Body of pancreas (tissue), 4 donors: Measurements from ENCODE around the gene DDX47. TPM values are rescaled to one million over a fixed set of nuclear protein-coding genes. Genes with fewer than 3 reads are reported as not detected.

Source experiments
- ATAC-seq: fragments of 150-250 bp; one replicate; pipeline ENCODE4 v1.9.1; 2016
- DNase-seq, 4 donors: peaks; one replicate each; pipeline ENCODE4 v3.0.0-alpha.2; 2019
- H3K27ac ChIP-seq, 4 donors: fragments of 200-600 bp; sonication (generic); 1 replicate in 3 of 4; 2 replicates in 1 of 4; pipeline versions ENCODE4 v1.5.1 to v1.6.1; 2016 to 2019; ENCODE audit warnings: mild to moderate bottlenecking in 1 of 4, mixed read lengths in 1 of 4, moderate library complexity in 1 of 4
- H3K27me3 ChIP-seq, 2 donors: fragments of 200-600 bp; sonication (generic); one replicate each; pipeline ENCODE4 v1.6.0; 2016; ENCODE audit warnings: mild to moderate bottlenecking in 1 of 2
- H3K36me3 ChIP-seq, 2 donors: fragments of 200-600 bp; sonication (generic); replicated peaks in 1 of 2; 2 replicates each; pipeline ENCODE4 v1.5.1; 2016; ENCODE audit warnings: low read depth in 2 of 2; ENCODE audit not compliant: insufficient read depth in 1 of 2
- H3K4me1 ChIP-seq: fragments of 200-600 bp; sonication (generic); one replicate; pipeline ENCODE4 v1.6.0; 2016
- H3K4me3 ChIP-seq, 2 donors: fragments of 200-600 bp; sonication (generic); 1 replicate in 1 of 2; 2 replicates in 1 of 2; pipeline ENCODE4 v1.5.1; 2016 to 2019
- H3K9me3 ChIP-seq, 3 donors: fragments of 200-600 bp; sonication (generic); 1 replicate in 2 of 3; 2 replicates in 1 of 3; pipeline ENCODE4 v1.5.1; 2016
- CTCF ChIP-seq, 7 experiments: fragments of 450-650 bp in 4 of 7; fragments of 200-600 bp in 3 of 7; sonication (generic) in 3 of 7; IDR thresholded peaks; one replicate each; pipeline ENCODE4 v1.5.1; 2016 to 2019; ENCODE audit warnings: antibody characterized with exemption in 7 of 7
- POLR2A ChIP-seq, 3 donors: fragments of 450-650 bp; IDR thresholded peaks; one replicate each; pipeline ENCODE4 v1.6.1; 2016; ENCODE audit warnings: antibody characterized with exemption in 3 of 3, mild to moderate bottlenecking in 2 of 3
- WGBS, 2 donors: methylation state at CpG; one replicate each; pipeline ENCODE4 v1.1.5; 2017; 5-methylcytosine and 5-hydroxymethylcytosine counted together
- intact Hi-C: fragments of 100-400 bp; cut with DNase I; formaldehyde crosslinking; loops from one replicate; pipeline ENCODE4 v1.15.1; 2023
- total RNA-seq, 2 donors: library from RNA; depleted of rRNA; stranded (reverse); fragments of >200 nt; gene quantifications; one replicate each; pipeline ENCODE4 v1.1.0, GENCODE V29; 2016

DDX47 gene
- total RNA-seq, 2 donors from 2014 or later, result 32.4 to 59.7 TPM

GRCh38 chr12:12864243-12864642, 51.1 kb downstream of the DDX47 start:
- H3K27me3 ChIP-seq, result no peaks in the 10 kb centered on the region
- TF ChIP-seq POLR2A (IDR thresholded peaks at IDR 0.05) (no peak), CTCF (IDR thresholded peaks at IDR 0.05) (no peak)
- intact Hi-C loops, result no loop called here
- DNase-seq (no peak), ATAC-seq (no peak)
- no peaks in the 10 kb centered on the region for H3K36me3 ChIP-seq
- H3K27ac ChIP-seq, result no peak overlapping the region
- no peak overlapping the region for H3K4me3 ChIP-seq
- no peaks in the 10 kb centered on the region for H3K9me3 ChIP-seq
- H3K4me1 ChIP-seq, result no peaks in the 10 kb centered on the region
- 94 to 95% methylated on average over 2 of the region's 2 CpGs for WGBS, 2 donors

- no peaks in the 10 kb centered on the region for H3K36me3 ChIP-seq
- no peaks in the 10 kb centered on the region for H3K27me3 ChIP-seq
- H3K9me3 ChIP-seq, result no peaks in the 10 kb centered on the region
- H3K27ac ChIP-seq, result no peak overlapping the region
- intact Hi-C loops, result no loop called here
- peaks cover 4% of the 10 kb centered on the region for H3K4me1 ChIP-seq
- no peak overlapping the region for H3K4me3 ChIP-seq
- no peak for DNase-seq
- 74 to 91% methylated on average over 3 of the region's 3 CpGs for WGBS, 2 donors
- no peak for ATAC-seq
- TF ChIP-seq CTCF (IDR thresholded peaks at IDR 0.05) (no peak), POLR2A (IDR thresholded peaks at IDR 0.05) (no peak)
Measured at GRCh38 chr12:12868477-12869235, 55.5 kb downstream of the DDX47 start.

- H3K27me3 ChIP-seq, result no peaks in the 10 kb centered on the region
- no peak for TF ChIP-seq CTCF (IDR thresholded peaks at IDR 0.05)
- no peak for TF ChIP-seq POLR2A (IDR thresholded peaks at IDR 0.05)
- no peak overlapping the region for H3K27ac ChIP-seq
- ATAC-seq (no peak), DNase-seq (no peak)
- H3K9me3 ChIP-seq, result no peaks in the 10 kb centered on the region
- 89 to 93% methylated on average over 7 of the region's 7 CpGs for WGBS, 2 donors
- H3K4me1 ChIP-seq, result peaks cover 4% of the 10 kb centered on the region
- no peak overlapping the region for H3K4me3 ChIP-seq
- intact Hi-C loops, result no loop called here
- H3K36me3 ChIP-seq, result no peaks in the 10 kb centered on the region
Measured at GRCh38 chr12:12870465-12870864, 57.3 kb downstream of the DDX47 start.

GRCh38 chr12:12871587-12872138, 58.5 kb downstream of the DDX47 start:
- DNase-seq, result no peak
- TF ChIP-seq CTCF (IDR thresholded peaks at IDR 0.05), result no peak
- TF ChIP-seq POLR2A (IDR thresholded peaks at IDR 0.05), result no peak
- WGBS, 2 donors, result 86 to 87% methylated on average over 6 of the region's 6 CpGs

More at GRCh38 chr12:12871587-12872138, 58.5 kb downstream of the DDX47 start:
- H3K4me1 ChIP-seq, result peaks cover 4% of the 10 kb centered on the region
- intact Hi-C loops, result no loop called here
- H3K4me3 ChIP-seq, result no peak overlapping the region
- no peak for ATAC-seq
- H3K9me3 ChIP-seq, result no peaks in the 10 kb centered on the region
- H3K27me3 ChIP-seq, result no peaks in the 10 kb centered on the region
- H3K27ac ChIP-seq, result no peak overlapping the region
- no peaks in the 10 kb centered on the region for H3K36me3 ChIP-seq
